GM21529 (cell line): ENCODE measurements around the gene TXN2.
"Not testable (repeated sequence)": the region's sequence is repeated elsewhere in the genome, so short reads cannot be mapped to it uniquely, and the experiment has no call there.

ENCODE experiments used
- ATAC-seq: cut with Tn5 transposase; IDR thresholded peaks from one replicate; pipeline ENCODE4 v1.9.1; 2021; ENCODE audit not compliant: unreplicated experiment

The TXN2 gene, protein sequence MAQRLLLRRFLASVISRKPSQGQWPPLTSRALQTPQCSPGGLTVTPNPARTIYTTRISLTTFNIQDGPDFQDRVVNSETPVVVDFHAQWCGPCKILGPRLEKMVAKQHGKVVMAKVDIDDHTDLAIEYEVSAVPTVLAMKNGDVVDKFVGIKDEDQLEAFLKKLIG

DNA sequence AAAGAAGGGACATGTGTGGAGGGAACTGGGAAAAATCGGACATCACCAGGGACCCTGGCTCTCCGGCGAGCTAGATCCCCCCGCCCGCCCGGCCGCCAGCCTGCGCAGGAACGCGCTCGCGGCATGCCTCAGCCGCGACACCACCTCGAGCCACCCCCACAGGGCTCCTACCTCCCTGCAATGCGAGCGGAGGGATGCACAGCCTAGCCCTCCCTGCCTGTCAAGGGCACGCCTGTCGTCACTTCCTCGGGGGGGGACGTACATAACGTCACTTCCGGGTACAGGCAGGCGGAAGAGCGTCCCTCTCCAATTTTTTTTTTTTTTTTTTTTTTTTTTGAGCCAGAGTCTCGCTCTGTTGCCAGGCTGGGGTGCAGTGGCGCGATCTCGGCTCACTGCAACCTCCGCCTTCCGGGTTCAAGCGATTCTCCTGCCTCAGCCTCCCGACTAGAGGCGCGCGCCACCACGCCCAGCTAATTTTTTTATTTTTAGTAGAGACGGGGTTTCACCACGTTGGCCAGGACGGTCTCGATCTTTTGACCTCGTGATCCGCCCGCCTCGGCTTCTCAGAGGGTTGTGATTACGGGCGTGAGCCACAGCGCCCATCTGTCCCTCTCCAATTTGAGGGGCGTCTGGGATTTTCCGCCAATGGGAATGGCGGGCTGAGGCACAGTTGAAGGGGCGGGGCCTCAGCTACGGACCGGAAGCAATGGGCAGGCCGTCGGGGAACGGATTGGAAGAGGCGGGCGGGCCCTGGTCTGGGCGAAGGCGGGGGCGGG is at the start of gene TXN2:
TXN2 (minus strand) TSS at position 248 of the 776 bp plus-strand sequence. CDS start 803 bp downstream, outside the sequence.
- peak; percentile 81 for ATAC-seq

DNA sequence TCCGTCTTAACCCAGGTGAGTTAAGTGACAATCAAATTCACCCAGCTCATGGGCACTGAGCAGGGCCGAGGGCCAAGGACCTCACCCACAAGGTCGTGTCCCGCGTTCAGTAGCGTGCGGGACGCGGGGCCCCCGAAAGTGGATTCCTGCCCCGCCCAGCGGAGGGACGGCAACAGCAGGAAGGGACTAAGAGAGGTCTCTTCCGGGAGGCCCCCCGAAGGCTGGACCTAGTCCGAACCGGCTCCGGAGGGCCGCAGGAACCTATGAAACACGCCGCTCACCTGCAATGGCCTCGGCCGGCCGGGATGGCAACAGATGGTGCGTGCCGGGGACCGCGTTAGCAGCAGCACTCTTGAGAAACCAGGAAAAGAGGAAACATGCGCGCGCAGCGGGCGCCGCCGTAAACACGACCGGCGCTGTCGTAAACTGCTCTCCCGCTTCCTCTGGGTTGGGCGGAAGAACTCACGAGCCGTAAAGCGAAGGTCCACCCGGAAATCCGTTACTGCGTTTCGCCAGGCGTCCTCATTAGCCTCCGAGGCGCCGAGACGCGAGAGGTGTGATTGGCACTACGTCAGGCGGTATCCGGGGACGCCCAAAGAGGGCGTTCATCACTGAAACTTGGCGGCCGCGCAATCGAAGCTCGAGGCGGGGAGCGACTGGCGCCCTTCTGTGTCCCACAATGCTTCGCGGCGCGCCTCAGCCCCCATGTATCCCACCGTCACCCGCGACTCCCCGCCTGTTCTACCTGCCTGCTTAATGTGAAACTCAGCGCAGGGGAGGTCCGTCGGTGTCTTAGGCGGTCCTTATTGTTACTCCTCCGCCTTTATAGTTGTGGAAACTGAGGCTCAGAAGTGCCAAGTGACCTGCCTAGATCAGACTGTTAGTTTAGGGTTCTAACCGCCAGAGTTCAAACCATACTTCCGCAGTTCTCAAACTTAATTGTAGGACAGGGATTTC is 47.6 kb upstream of the TXN2 start, which contains the start of gene EIF3D:
EIF3D (minus strand) TSS at position 372 of the 957 bp plus-strand sequence. CDS start 3,045 bp downstream, outside the sequence.
- peak; percentile 93 for ATAC-seq

DNA sequence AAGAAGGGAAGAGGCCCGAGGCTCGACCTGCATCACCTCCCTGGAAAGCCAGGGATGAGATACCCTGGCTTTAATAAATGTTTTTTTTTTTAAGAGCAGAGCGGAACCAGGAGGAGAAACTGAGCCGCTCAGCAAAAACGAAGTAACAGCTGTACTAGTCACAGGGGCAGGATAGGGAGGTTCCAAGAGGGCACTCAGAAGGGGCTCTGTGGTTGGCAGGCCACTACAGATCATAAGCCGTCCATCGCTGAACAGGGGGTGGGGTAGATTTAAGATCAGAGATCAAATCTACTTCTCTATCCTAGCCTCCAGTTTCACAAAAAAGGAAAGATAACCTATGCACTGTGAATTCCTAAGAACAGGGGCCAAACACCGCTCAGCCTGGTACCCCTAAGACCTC is 46.9 kb upstream of the TXN2 start:
- ATAC-seq, result no peak

DNA sequence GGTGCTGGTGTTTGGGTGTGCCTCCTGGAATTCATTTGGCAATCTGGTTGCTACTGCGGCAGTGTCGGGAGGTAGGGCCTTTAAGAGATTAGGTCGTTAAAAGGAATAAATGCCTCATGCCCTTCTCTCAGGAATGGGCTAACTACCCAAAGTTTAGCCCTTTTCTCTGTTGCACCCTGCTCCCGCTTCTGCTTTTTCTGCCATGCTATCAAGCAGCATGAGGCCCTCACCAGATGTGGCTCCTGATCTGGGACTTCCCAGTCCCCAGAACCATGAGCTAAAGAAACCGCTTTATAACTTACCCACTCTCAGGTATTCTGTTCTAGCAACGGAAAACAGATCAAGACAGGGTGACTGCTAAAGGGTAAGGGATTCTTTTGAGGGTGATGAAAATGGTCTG is 41.2 kb upstream of the TXN2 start:
- ATAC-seq, result no peak

DNA sequence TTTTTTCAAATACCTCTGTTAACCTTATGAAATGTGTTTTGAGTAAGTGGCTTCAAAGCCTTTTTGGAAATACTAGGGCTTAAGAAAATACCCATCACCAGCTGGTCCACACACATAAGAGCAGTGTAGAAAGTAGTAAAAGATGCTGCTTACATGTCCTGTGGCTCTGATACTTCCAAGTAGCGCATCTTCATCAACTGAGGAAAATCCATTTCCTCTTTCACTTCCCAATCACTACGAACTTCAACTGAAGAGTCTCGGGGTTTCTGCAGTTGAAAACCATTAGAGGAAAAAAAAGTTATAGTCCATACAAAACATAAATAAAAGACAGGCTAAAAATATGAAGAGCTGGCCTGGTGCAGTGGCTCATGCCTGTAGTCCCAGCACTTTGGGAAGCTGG is 39.0 kb upstream of the TXN2 start:
- ATAC-seq, result no peak

DNA sequence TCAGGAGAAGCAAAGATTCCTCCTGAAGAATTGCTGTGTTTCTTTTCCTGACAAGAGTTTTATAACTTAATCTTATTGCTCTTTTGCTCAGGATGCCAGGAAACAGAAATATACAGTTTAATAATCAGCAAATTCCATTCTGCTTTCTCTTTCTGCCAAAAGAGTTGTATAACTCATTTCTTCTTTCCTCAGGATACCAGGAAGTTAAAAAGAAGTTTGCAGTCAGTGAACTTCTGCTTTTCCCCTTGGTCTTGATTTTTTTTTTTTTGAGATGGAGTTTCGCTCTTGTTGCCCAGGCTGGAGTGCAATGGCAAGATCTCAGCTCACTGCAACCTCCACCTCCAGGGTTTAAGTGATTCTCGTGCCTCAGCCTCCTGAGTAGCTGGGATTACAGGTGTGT is 38.5 kb upstream of the TXN2 start:
- not testable (repeated sequence) for ATAC-seq

DNA sequence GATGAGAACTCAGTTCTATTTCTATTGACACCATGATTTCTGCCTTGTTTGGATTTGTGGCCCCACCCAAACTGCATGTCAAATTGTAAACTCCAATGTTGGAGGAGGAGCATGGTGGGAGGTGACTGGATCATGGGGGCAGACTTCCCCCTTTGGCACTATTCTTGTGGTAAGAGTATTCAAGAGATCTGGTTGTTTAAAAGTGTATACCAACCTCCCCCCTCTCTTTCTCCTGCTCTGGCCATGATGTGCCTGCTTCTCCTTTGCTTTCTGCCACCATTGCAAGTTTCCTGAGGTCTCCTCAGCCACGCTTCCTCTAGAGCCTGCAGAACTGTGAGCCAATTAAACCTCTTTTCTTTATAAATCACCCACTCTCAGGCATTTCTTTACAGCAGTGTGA is 33.3 kb upstream of the TXN2 start:
- ATAC-seq, result no peak

DNA sequence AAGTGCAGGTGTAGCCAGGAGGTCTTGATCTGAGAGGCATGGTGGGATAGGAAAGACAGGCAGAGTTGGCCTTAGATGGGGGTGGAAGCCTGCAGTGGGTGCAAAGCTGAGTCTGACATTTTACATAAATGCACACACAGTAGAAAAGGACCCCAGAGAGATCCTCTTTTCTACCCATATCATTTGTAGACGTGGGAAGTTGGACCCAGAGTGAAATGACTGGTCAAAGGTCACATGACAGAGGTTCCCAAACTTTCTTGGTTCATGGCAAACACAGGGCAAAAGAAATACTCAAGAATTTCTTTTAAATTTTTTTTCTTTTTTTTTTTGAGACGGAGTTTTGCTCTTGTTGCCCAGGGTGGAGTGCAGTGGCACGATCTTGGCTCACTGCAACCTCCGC is 31.6 kb upstream of the TXN2 start:
- ATAC-seq, result no peak

DNA sequence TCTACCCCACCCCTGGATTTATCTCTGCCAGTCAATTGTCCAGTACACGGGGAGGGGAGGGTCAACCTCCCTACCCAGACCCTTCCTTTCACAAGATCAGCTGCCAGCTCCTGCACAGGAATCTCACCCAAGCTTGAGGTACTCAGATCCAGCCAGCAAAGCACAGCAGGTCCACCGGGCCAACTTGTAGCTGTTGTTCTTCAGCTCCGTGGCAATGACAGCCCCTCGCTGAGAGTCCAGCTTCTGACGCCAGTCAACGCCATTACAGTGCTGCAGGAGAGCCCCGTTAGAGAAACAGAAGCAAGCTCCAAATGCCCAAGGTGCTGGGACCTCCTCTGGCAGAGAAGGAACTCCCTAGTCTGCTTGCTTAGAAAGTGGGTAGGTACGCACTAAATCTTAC is 30.9 kb upstream of the TXN2 start:
- no peak for ATAC-seq

DNA sequence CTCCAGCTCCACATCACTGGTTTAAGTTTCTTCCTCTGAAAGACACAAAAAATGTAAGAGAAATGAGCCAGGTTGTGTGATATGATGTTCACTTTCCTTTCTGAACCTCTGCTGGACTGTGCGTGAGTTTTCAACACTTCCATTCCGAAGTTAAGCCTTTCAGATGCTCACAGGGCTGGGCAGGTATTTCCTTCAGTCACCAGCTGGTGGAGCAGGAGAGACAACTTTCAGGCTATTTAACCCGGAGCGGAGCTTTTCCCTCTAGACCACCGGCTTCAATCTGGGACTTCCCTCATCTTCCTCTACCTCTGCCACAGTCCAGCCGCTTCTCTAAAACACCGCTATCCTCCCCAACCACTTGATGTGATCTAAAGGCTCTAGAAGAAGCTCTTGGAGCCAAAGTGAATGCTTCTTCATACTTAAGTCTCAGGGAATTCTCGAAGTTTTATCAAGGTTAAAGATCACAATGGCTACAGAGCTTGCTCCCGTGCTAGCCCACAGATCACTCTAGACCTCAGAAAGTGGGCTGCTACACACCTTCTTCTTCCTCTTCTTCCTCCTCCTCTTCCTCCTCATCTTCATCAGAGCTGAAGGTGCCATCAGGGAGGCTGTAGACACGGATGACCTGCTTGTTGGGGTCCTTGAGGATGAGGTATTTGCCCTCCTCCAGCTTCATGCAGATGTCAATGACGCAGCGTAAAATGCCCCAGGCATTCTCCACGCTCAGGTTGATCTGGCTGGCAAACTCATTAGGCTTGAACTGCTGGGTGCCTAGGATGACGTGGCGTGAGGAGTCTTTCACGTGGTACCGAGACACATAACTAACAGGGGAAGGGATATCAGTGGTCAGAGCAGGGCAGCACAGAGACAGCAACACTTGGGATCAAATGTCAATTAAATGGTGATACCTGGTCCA is 29.8 kb upstream of the TXN2 start:
- ATAC-seq, result no peak

DNA sequence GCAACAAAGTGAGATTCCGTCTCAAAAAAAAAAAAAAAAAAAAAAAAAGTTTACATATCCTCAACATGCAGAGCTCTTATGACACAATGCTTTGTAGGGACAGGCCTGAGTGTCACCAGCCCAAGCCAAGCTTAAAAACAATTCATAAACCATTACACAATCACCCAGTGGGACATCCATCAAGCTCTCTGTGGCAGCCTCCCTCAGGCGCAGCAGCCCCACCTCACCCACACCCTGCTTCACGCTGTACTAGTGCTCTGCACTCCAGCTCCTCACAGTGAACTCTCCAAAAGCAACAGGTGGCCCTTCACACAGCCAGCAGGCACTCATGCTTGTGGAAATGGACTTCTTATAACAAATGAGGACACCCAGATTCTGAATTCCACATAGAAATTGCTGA is 28.9 kb upstream of the TXN2 start:
- ATAC-seq, result no peak

DNA sequence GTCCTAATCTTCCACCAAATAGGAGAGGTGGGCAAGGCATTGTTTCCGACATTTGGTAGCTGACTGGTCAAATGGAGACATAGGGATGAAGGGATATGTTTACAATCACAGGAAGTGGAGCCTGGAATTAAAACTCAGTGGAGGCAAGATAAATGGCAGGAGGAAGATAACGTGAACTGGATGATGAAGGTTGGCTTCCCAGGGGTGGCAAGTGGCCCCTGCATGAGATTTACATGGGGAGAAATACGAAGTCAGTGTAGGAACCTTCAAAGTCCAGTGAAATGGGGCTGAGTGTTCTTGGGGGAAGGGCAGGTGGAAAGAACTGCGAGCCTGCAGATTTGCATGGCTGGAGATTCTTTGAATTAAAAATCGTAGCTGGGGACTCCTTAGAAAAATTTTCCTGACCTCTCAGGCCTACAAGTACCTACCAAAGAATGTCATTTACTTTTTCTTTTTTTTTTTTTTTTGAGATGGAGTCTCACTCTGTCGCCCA is 26.1 kb upstream of the TXN2 start:
- no peak for ATAC-seq

DNA sequence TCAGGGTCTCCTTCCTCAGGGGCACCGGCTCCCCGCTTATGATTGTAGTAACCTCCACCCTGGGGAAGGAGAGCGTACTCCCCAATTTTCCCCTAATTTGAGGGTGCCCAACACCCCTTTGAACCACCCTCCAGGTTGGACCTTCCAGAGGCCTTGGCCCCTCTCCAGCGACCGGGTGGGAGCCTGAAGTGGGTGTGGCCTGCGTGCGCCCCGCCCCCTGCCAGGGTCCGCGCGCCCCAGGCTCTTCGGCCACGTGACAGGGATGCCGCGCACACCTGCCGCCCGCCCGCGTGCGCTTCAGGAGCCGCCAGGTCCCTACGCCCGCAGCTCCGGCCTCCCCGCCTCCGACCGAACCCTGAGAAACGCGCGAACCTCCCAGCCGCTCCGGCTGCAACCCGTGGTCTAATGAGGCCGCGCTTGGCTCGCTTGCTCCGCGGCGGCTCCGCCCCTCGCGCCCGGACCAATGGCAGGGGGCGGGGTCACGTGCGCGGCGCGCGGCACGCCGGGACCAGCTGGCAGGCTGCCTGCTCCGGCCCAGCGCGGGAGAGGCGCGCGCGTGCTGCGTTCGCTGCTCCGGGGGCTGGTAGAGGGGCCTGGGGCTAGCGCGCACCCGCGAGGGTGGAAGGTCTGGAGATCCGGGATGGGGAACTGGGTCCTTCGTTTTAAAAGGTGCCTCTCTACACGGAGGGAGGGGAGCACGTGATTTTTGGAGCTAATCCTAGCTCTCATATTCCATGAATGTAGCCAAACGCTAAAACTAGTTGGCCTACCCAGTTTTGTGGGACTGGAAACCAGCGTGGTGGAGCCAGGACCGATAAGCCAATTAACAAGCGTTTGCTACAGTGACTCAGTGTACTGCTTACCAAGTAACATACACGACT is 25.4 kb upstream of the TXN2 start, which contains the start of gene FOXRED2:
FOXRED2 (minus strand) TSS at position 404 of the 881 bp plus-strand sequence. CDS start 618 bp downstream, outside the sequence.
- ATAC-seq, result peak; percentile 59

DNA sequence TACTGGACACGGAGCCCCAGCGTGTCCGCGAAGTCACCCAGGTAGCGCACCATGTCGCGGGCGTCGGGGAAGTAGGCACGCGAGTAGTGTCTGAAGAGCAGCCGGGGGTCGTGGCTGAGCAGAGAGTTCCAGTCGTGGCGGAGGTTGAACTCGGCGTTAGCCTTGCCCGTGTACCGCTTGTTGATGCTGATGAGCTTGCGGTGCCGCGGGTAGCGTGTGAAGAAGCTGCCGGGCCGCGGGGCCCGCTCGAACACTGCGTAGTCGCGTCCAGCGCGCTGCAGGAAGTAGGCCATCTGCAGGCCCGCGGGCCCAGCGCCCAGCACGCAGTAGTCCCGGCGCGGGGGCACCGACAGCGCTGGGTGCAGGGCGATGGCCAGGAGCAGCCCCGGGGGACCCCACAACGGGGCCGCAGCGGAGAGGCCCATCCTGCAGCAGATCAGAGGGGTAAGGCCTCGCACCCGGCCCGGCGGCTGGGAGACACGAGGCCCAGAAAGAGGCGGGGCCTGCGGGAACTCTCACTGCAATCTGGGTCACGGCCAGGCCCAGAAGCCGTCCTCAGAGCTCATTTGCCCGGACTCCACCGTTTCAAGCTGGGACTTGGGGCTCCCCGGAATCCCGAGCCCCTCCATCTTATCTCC is 24.7 kb upstream of the TXN2 start:
- ATAC-seq, result no peak

DNA sequence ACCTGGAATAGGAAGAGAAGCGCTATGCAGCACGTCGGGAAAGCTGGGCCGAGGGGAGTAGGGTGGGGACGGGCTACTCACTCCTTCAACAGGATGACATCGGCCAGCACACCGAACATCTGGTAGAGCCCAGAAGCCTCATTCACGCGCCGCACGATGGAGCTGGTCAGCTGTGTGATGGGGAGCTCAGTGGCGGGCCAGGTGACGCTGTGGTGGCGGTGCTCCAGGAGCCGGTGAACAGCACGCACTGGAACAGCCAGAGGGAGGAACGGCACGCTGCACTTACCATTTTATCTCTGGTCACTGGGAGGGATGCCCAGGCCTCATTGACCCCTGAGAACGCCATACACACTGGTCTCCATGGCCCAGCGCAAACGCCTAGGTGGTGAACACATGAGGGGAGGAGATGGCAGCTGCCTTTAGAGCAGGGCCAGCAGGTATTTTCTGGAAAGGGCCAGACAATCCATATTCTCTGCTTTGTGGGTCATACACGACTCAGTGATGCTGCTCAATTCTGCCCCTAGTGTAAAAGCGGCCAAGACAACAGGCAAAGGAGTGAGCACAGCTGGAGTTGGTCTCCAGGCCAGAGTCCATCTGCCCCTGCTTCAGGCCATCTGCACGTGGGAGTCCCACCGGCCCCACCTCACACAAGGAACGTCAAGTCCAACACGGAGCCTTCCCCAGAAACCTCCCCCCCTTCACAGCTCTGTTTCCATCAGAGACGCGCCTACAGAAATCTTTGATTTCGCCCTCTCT is 16.6 kb upstream of the TXN2 start:
- no peak for ATAC-seq

DNA sequence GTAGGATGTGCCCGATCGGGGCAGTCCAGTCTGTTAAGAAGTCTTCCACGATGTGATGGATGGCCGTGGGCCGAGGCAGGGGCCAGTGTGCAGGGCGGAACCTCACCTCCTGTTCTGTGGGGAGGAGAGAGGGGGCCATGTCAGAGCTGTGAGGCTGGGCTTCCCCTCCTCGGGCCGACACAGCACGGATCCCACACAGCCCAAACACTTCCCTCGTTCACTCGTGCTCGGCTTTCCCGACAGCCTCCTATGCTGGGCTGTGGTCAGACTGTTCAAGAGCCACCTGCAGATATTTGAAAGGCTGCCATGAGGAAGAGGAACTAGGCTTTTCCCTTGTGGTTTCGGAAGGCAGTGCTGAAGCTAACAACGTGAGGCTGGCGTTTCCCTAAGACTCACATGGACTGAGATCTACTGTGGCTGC is 12.3 kb upstream of the TXN2 start:
- ATAC-seq, result no peak

DNA sequence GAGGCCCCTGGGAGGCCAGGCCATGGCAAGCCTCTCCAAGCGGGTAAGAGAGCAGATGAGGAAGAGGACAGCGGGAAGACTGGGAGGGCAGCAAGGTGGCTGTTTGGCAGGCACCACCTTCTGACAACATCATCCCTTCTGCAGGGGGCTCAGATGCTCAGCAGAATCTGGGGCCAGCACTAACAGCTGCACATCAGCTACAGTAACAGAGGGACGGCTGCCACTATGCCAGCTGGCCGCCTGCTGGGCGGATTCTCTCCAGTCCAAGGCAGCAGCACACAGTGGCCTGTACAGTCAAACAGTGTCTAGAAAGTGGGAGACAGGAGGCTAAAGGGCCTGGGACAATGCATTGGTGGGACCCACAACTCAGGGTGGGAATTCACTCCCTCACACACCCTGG is 10.7 kb upstream of the TXN2 start:
- ATAC-seq, result no peak

DNA sequence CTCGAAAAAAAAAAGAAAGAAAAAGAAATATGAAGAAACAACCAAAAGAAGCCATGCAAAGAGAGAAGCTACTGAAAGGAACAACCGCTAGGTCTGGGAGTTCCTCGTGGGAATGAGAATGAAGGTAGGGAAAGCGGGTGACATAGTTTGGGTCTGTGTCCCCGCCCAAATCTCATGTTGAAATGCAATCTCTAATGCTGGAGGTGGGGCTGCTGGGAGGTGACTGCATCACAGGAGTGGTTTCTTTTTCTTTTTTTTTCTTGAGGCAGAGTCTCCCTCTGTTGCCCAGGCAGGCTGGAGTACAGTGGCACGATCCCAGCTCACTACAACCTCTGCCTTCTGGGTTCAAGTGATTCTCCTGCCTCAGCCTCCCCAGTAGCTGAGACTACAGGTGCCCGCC is 9.7 kb upstream of the TXN2 start:
- ATAC-seq, result no peak
